Measurements from ENCODE around the gene CDCP1. TPM values are rescaled to one million over a fixed set of nuclear protein-coding genes. Genes with fewer than 3 reads are reported as not detected.

Gene CDCP1
- total and polyA plus RNA-seq, 2 donors from 2014 or later: 3.7 to 39.6 TPM

DNA sequence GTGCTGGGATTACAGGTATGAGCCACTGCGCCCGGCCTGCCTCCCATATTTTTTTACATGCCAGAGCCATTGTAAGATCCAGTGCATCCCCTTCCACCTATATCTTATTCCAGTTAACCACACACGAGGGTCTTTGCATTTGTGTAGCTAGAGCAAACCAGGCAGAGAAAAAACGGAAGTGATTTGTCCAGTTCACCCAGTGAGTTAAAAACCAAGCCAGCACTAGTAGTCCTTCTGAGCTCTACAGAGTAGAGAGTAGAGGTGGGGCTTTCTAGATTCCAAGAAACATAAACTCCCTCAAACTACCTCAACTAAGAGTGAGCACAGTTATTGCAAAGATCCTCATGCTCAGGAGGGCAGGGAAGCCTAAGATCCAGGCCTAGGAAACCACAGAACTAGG is 45.2 kb upstream of the CDCP1 start:
- no peaks in the 10 kb centered on the region for H3K4me1 ChIP-seq (ENCODE audit: control insufficient read depth in 2 of 3, insufficient read depth in 2 of 3, low read depth in 1 of 3, low read length in 3 of 3)
- H3K27ac ChIP-seq (ENCODE audit: low read depth in 2 of 2, low read length in 2 of 2): no peak overlapping the region
- no peak overlapping the region for H3K4me3 ChIP-seq (ENCODE audit: low read length in 3 of 3)
- no peak for DNase-seq
- intact Hi-C loops (cut with DNase I): no loop called here
- no peaks in the 10 kb centered on the region for H3K36me3 ChIP-seq (ENCODE audit: control insufficient read depth in 2 of 3, insufficient read depth in 3 of 3, low read length in 3 of 3)
- H3K9ac ChIP-seq (ENCODE audit: low read length in 3 of 3): no peak overlapping the region
- TF ChIP-seq, protein P1, sequence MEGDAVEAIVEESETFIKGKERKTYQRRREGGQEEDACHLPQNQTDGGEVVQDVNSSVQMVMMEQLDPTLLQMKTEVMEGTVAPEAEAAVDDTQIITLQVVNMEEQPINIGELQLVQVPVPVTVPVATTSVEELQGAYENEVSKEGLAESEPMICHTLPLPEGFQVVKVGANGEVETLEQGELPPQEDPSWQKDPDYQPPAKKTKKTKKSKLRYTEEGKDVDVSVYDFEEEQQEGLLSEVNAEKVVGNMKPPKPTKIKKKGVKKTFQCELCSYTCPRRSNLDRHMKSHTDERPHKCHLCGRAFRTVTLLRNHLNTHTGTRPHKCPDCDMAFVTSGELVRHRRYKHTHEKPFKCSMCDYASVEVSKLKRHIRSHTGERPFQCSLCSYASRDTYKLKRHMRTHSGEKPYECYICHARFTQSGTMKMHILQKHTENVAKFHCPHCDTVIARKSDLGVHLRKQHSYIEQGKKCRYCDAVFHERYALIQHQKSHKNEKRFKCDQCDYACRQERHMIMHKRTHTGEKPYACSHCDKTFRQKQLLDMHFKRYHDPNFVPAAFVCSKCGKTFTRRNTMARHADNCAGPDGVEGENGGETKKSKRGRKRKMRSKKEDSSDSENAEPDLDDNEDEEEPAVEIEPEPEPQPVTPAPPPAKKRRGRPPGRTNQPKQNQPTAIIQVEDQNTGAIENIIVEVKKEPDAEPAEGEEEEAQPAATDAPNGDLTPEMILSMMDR (IDR thresholded peaks at IDR 0.05; ENCODE audit: borderline replicate concordance, extremely low read depth, insufficient read depth): no peak
- H3K9me3 ChIP-seq (ENCODE audit: control insufficient read depth in 2 of 3, insufficient read depth in 1 of 3, low read length in 3 of 3): no peaks in the 10 kb centered on the region
- no peaks in the 10 kb centered on the region for H3K27me3 ChIP-seq (ENCODE audit: control insufficient read depth, insufficient read depth, low read length)
- no peak for FAIRE-seq

DNA sequence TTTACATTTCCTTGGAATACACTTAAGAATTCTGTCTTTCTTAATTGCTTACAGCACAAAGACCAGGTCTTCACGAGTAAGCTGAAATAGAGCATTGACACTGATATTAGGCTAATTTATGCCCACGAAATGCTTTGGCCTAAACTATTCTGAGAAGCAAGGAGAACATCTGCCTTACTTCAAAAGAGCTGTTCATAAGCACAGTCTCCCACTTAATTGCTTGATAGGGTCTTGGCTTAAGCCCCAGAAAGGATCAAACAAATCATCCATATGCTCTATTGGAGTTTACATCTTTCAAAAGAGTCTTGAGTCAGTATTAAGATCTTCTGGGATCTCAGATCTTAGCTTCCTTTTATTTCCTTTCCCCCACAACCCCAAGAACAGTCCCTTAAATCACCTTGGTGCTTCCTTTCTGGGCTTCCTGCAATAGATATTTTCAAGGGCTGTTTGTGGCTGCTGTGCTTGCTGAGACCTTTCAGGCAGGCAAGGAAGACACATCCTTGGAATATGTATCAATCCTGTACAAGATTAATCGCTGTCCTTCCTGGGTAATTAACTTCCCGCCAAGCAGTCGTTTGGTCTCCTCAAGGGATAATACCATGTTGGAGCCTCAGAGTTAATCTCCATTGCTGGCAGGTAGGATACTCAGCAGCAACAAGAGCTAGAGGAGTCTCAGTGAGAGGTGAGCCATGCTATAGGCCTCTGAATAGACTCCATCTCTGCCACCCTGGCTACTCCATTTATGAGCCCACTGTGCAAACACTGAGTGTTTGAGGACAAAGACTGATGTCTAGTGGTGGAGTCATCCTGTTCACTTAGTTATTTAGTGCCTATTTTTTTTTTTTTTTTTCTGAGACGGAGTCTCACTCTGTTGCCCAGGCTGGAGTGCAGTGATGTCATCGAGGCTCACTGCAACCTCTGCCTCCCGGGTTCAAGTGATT is 42.8 kb upstream of the CDCP1 start:
- peak in 2 of 5 donors; percentile 51 to 86 for DNase-seq
- Histone ChIP-seq H3K9ac (ENCODE audit: low read length in 3 of 3) (no peak overlapping the region), H3K27ac (ENCODE audit: low read depth in 2 of 2, low read length in 2 of 2) (no peak overlapping the region), H3K4me3 (ENCODE audit: low read length in 3 of 3) (no peak overlapping the region), H3K36me3 (ENCODE audit: control insufficient read depth in 2 of 3, insufficient read depth in 3 of 3, low read length in 3 of 3) (no peaks in the 10 kb centered on the region), H3K27me3 (ENCODE audit: control insufficient read depth, insufficient read depth, low read length) (no peaks in the 10 kb centered on the region), H3K4me1 (ENCODE audit: control insufficient read depth in 2 of 3, insufficient read depth in 2 of 3, low read depth in 1 of 3, low read length in 3 of 3) (no peaks in the 10 kb centered on the region), H3K9me3 (ENCODE audit: control insufficient read depth in 2 of 3, insufficient read depth in 1 of 3, low read length in 3 of 3) (no peaks in the 10 kb centered on the region)
- intact Hi-C loops (cut with DNase I): no loop called here
- no peak for FAIRE-seq
- TF ChIP-seq, protein P1 (IDR thresholded peaks at IDR 0.05; ENCODE audit: borderline replicate concordance, extremely low read depth, insufficient read depth): no peak

DNA sequence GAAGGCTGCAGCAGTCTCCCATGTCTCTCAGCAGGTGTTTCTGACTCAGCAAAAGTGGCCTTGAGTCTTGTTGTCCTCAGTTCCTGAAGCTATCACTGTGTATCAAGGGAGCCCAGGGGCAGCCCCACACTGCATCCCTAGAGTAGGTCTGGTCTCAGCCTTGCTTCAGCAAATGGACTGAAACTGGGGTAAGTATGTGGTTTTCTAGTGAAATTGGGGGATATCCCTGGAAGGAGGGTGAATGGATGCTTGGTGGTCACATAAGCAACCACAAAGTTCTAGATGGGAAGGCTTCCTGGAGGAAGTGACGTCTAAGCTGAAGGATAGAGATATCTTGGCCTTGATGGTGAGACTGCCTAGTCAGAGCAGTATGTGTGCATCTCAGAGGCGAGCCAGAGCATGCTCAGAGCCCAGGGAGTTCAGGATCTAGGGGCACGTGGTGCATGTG is 41.5 kb upstream of the CDCP1 start:
- H3K27me3 ChIP-seq (ENCODE audit: control insufficient read depth, insufficient read depth, low read length): no peaks in the 10 kb centered on the region
- DNase-seq (no peak), FAIRE-seq (no peak)
- H3K27ac ChIP-seq (ENCODE audit: low read depth in 2 of 2, low read length in 2 of 2): no peak overlapping the region
- H3K9me3 ChIP-seq (ENCODE audit: control insufficient read depth in 2 of 3, insufficient read depth in 1 of 3, low read length in 3 of 3): no peaks in the 10 kb centered on the region
- H3K4me1 ChIP-seq (ENCODE audit: control insufficient read depth in 2 of 3, insufficient read depth in 2 of 3, low read depth in 1 of 3, low read length in 3 of 3): peaks cover 0 to 5% (median 0%) of the 10 kb centered on the region in 3 donors
- intact Hi-C loops (cut with DNase I): no loop called here
- TF ChIP-seq, protein P1 (IDR thresholded peaks at IDR 0.05; ENCODE audit: borderline replicate concordance, extremely low read depth, insufficient read depth): no peak
- no peak overlapping the region for H3K9ac ChIP-seq (ENCODE audit: low read length in 3 of 3)
- H3K36me3 ChIP-seq (ENCODE audit: control insufficient read depth in 2 of 3, insufficient read depth in 3 of 3, low read length in 3 of 3): no peaks in the 10 kb centered on the region
- no peak overlapping the region for H3K4me3 ChIP-seq (ENCODE audit: low read length in 3 of 3)
